PC-9 (cell line): ENCODE measurements around the gene IL32. TPM values are rescaled to one million over a fixed set of nuclear protein-coding genes. Genes with fewer than 3 reads are reported as not detected.
A peak's percentile ranks its signal among the peaks of the same experiment; 100 is the strongest.

Experiments
- BruUV-seq: library from RNA; stranded (reverse); fragments of 400-500 nt; replicated peaks from 2 replicates; lab custom pipeline; 2021; lab: Mats Ljungman, UMichigan
- CTCF ChIA-PET: fragments of 300-600 bp; sonication (Branson Sonifier 250); formaldehyde crosslinking; loops from one replicate; lab custom pipeline; 2022; ENCODE audit warnings: antibody characterized with exemption; lab: Charles Lee
- POLR2A ChIA-PET: fragments of 300-600 bp; sonication (Branson Sonifier 250); formaldehyde crosslinking; loops from one replicate; lab custom pipeline; 2022; ENCODE audit warnings: antibody characterized with exemption; ENCODE audit not compliant: unreplicated experiment; lab: Charles Lee
- DNase-seq, 2 experiments: peaks; one replicate each; pipeline versions ENCODE4 v3.0.0 to v3.0.0-alpha.2; 2015 to 2022; ENCODE audit warnings: mixed read lengths in 1 of 2
- H2AFZ ChIP-seq: fragments of 200-600 bp; sonication (generic); 2 replicates; pipeline ENCODE4 v1.8.1; 2017; ENCODE audit warnings: antibody characterized with exemption
- H3F3A ChIP-seq: fragments of 200-600 bp; sonication (generic); 2 replicates; pipeline ENCODE4 v1.8.1; 2017; ENCODE audit warnings: antibody characterized with exemption, mild to moderate bottlenecking, low read depth; ENCODE audit not compliant: insufficient read depth
- H3K27ac ChIP-seq: fragments of 200-600 bp; sonication (generic); 2 replicates; pipeline ENCODE4 v1.6.1; 2016; ENCODE audit warnings: mixed run types
- H3K27me3 ChIP-seq: fragments of 200-600 bp; sonication (generic); 2 replicates; pipeline ENCODE4 v1.6.1; 2016; ENCODE audit warnings: low read depth, mixed run types; ENCODE audit not compliant: insufficient read depth
- H3K36me3 ChIP-seq: fragments of 200-600 bp; sonication (generic); 2 replicates; pipeline ENCODE4 v1.6.1; 2016; ENCODE audit warnings: low read depth, mixed run types
- H3K4me1 ChIP-seq: fragments of 200-600 bp; sonication (generic); replicated peaks from 2 replicates; pipeline ENCODE4 v1.6.1; 2016; ENCODE audit warnings: mixed run types; ENCODE audit not compliant: insufficient read depth
- H3K4me2 ChIP-seq: fragments of 200-600 bp; sonication (generic); 2 replicates; pipeline ENCODE4 v1.6.1; 2017; ENCODE audit warnings: mixed run types
- H3K4me3 ChIP-seq: fragments of 200-600 bp; sonication (generic); 2 replicates; pipeline ENCODE4 v1.6.1; 2016; ENCODE audit warnings: mixed run types
- H3K79me2 ChIP-seq: fragments of 200-600 bp; sonication (generic); 2 replicates; pipeline ENCODE4 v1.6.1; 2017; ENCODE audit warnings: low read depth, mixed run types
- H3K9me2 ChIP-seq: fragments of 200-600 bp; sonication (generic); 2 replicates; pipeline ENCODE4 v1.8.1; 2017; ENCODE audit warnings: mild to moderate bottlenecking; ENCODE audit not compliant: insufficient read depth
- H3K9me3 ChIP-seq: fragments of 200-600 bp; sonication (generic); 2 replicates; pipeline ENCODE4 v1.8.1; 2016; ENCODE audit warnings: low read depth; ENCODE audit not compliant: insufficient read depth
- H4K20me1 ChIP-seq: fragments of 200-600 bp; sonication (generic); 2 replicates; pipeline ENCODE4 v1.8.1; 2017; ENCODE audit not compliant: insufficient read depth
- EZH2 ChIP-seq: fragments of 200-600 bp; sonication (generic); IDR thresholded peaks from 2 replicates; pipeline ENCODE4 v1.8.0; 2017; ENCODE audit warnings: antibody characterized with exemption, low read depth
- intact Hi-C: fragments of 100-400 bp; cut with micrococcal nuclease; formaldehyde crosslinking; loops from one replicate; pipeline ENCODE4 v1.10.0; 2022; ENCODE audit not compliant: unreplicated experiment
- total RNA-seq: library from RNA; stranded (reverse); gene quantifications from 2 replicates; pipeline ENCODE4 v1.2.3, GENCODE V29; 2021
- TF ChIP-seq, protein P1 (sequence below): fragments of 200-600 bp; sonication (generic); conservative IDR thresholded peaks from 2 replicates; pipeline ENCODE4 v1.6.1; 2017; ENCODE audit warnings: mixed run types, antibody characterized with exemption, mild to moderate bottlenecking, moderate library complexity

IL32 gene
- total RNA-seq, 1 experiment from 2014 or later, result 2.2 TPM

DNA sequence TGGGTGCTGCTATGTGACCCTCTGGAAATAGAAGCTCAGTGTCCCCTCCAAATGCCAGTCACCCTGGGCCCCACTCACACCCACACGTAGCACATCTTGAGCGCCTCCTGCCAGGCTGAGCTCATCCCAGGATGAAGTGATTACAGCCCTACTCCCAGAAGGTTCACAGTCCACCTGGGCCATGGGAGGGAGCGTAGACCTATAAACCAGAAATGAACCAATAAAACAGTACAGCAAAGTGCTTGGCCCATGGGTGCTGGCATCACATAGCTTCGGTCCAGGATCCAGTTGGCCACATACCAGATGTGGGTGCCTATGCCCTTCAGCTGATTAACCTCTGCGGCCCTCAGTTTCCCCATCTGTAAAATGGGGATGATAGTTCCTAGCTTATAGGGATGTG, 26.5 kb upstream of the IL32 start:
- Histone ChIP-seq H3K4me1 (peaks cover 30% of the 10 kb centered on the region), H3K4me2 (peak overlapping the region; percentile 87), H3K4me3 (no peak overlapping the region), H2AFZ (no peak overlapping the region), H3K79me2 (peaks cover 17% of the 10 kb centered on the region), H3K27me3 (no peaks in the 10 kb centered on the region), H3K9me3 (no peaks in the 10 kb centered on the region), H4K20me1 (no peaks in the 10 kb centered on the region), H3K27ac (no peak overlapping the region), H3F3A (peaks cover 27% of the 10 kb centered on the region; the same call in 1 of the 2 replicates), H3K36me3 (0 out of 2 replicates have a peak, but pooled peaks cover 3% of the 10 kb centered on the region), H3K9me2 (no peaks in the 10 kb centered on the region)
- TF ChIP-seq EZH2, result no peak
- TF ChIP-seq, protein P1, sequence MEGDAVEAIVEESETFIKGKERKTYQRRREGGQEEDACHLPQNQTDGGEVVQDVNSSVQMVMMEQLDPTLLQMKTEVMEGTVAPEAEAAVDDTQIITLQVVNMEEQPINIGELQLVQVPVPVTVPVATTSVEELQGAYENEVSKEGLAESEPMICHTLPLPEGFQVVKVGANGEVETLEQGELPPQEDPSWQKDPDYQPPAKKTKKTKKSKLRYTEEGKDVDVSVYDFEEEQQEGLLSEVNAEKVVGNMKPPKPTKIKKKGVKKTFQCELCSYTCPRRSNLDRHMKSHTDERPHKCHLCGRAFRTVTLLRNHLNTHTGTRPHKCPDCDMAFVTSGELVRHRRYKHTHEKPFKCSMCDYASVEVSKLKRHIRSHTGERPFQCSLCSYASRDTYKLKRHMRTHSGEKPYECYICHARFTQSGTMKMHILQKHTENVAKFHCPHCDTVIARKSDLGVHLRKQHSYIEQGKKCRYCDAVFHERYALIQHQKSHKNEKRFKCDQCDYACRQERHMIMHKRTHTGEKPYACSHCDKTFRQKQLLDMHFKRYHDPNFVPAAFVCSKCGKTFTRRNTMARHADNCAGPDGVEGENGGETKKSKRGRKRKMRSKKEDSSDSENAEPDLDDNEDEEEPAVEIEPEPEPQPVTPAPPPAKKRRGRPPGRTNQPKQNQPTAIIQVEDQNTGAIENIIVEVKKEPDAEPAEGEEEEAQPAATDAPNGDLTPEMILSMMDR, result no peak
- no peak for DNase-seq
- intact Hi-C loops, result no loop called here
- POLR2A ChIA-PET, result interaction anchor here (0.7 kb wide), 1 partner anchor 21 kb away, joined by 4 read pairs; no protein-coding TSS in a partner anchor
- no TSS peak for BruUV-seq
- CTCF ChIA-PET, result no interaction called here

- Histone ChIP-seq H3K36me3 (no peaks in the 10 kb centered on the region), H3K4me2 (no peak overlapping the region), H3K27me3 (no peaks in the 10 kb centered on the region), H2AFZ (no peak overlapping the region), H3K4me3 (no peak overlapping the region), H3K79me2 (no peaks in the 10 kb centered on the region), H3K4me1 (peaks cover 32% of the 10 kb centered on the region), H3K27ac (no peak overlapping the region), H4K20me1 (no peaks in the 10 kb centered on the region), H3F3A (peaks cover 35% of the 10 kb centered on the region; the same call in 1 of the 2 replicates), H3K9me3 (no peaks in the 10 kb centered on the region), H3K9me2 (no peaks in the 10 kb centered on the region)
- intact Hi-C loops, result no loop called here
- BruUV-seq, result no TSS peak
- no peak for DNase-seq
- TF ChIP-seq EZH2, result no peak
- TF ChIP-seq, protein P1, result no peak
- CTCF ChIA-PET, result interaction anchor here (0.6 to 0.7 kb wide), 4 partner anchors 8 to 1297 kb away, joined by 3 to 12 read pairs (median 4); no protein-coding TSS in a partner anchor
- POLR2A ChIA-PET, result interaction anchor here (0.7 to 0.8 kb wide), 2 partner anchors 105 to 318 kb away, joined by 6 to 7 read pairs; no protein-coding TSS in a partner anchor
Observed at GRCh38 chr16:3042376-3042775, 23.1 kb upstream of the IL32 start.

DNA sequence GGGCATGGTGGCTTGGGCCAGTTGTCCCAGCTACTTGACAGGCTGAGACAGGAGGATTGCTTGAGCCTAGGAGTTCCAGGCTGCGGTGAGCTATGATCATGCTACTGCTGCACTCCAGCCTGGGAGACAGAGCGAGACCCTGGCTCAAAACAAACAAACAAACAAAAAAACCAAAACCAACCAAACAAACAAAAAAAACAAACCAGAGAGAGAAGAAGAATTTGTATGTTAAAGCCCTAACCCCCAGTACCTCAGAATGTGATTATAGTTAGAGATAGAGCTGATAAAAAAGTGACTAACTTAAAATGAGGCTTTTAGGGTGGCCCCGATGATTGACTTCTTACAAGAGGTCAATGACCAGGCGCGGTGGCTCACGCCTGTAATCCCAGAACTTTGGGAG, 20.7 kb upstream of the IL32 start:
- H3K36me3 ChIP-seq, result no peaks in the 10 kb centered on the region
- H3K9me3 ChIP-seq, result no peaks in the 10 kb centered on the region
- no peak overlapping the region for H3K4me3 ChIP-seq
- intact Hi-C loops, result no loop called here
- peak overlapping the region; percentile 100; the same call in 1 of the 2 replicates for H3K4me2 ChIP-seq
- DNase-seq, result no peak
- POLR2A ChIA-PET, result interaction anchor here (0.6 kb wide), 1 partner anchor 114 kb away, joined by 28 read pairs; no protein-coding TSS in a partner anchor
- no peaks in the 10 kb centered on the region for H3K79me2 ChIP-seq
- H3K9me2 ChIP-seq, result no peaks in the 10 kb centered on the region
- H3K27me3 ChIP-seq, result no peaks in the 10 kb centered on the region
- H3K4me1 ChIP-seq, result peaks cover 9% of the 10 kb centered on the region
- no peak overlapping the region for H2AFZ ChIP-seq
- H3K27ac ChIP-seq, result no peak overlapping the region
- no peak for TF ChIP-seq EZH2
- TF ChIP-seq, protein P1, result no peak
- no peaks in the 10 kb centered on the region for H4K20me1 ChIP-seq
- CTCF ChIA-PET, result interaction anchor here (0.7 kb wide), 2 partner anchors 44 to 848 kb away, joined by 3 read pairs; partner anchors contain the start of gene CASKIN1
- BruUV-seq, result no TSS peak
- H3F3A ChIP-seq, result peaks cover 17% of the 10 kb centered on the region; the same call in 1 of the 2 replicates
